ENCODE results near the gene PPP1R14D.
A peak's percentile ranks its signal among the peaks of the same experiment; 100 is the strongest.

Gene PPP1R14D

GRCh38 chr15:40782609-40783227 lies 45.8 kb downstream of the PPP1R14D start:
- no peak for DNase-seq (ENCODE audit: low read depth)
- no peak overlapping the region for H3K4me3 ChIP-seq (ENCODE audit: low read depth, low read length)
- in situ Hi-C loops (cut with HindIII; ENCODE audit: low sequenced_read_pairs) = no loop called here
- TF ChIP-seq CTCF (IDR thresholded peaks at IDR 0.05; ENCODE audit: low read depth, low read length, missing control alignments) = peak; percentile 39

GRCh38 chr15:40776537-40777141 lies 51.9 kb downstream of the PPP1R14D start:
- peak; percentile 49 for DNase-seq (ENCODE audit: low read depth)
- H3K4me3 ChIP-seq (ENCODE audit: low read depth, low read length) = no peak overlapping the region
- TF ChIP-seq CTCF (IDR thresholded peaks at IDR 0.05; ENCODE audit: low read depth, low read length, missing control alignments) = no peak
- in situ Hi-C loops (cut with HindIII; ENCODE audit: low sequenced_read_pairs) = no loop called here

GRCh38 chr15:40775740-40776536 lies 52.6 kb downstream of the PPP1R14D start:
- no peak overlapping the region for H3K4me3 ChIP-seq (ENCODE audit: low read depth, low read length)
- no peak for TF ChIP-seq CTCF (IDR thresholded peaks at IDR 0.05; ENCODE audit: low read depth, low read length, missing control alignments)
- in situ Hi-C loops (cut with HindIII; ENCODE audit: low sequenced_read_pairs) = no loop called here
- no peak for DNase-seq (ENCODE audit: low read depth)

- no peak for DNase-seq (ENCODE audit: low read depth)
- TF ChIP-seq CTCF (IDR thresholded peaks at IDR 0.05; ENCODE audit: low read depth, low read length, missing control alignments) = no peak
- no peak overlapping the region for H3K4me3 ChIP-seq (ENCODE audit: low read depth, low read length)
- in situ Hi-C loops (cut with HindIII; ENCODE audit: low sequenced_read_pairs) = no loop called here
Measured at GRCh38 chr15:40775007-40775406, 53.5 kb downstream of the PPP1R14D start.

- DNase-seq (ENCODE audit: low read depth) = no peak
- no peak overlapping the region for H3K4me3 ChIP-seq (ENCODE audit: low read depth, low read length)
- TF ChIP-seq CTCF (IDR thresholded peaks at IDR 0.05; ENCODE audit: low read depth, low read length, missing control alignments) = no peak
- in situ Hi-C loops (cut with HindIII; ENCODE audit: low sequenced_read_pairs) = no loop called here
Measured at GRCh38 chr15:40773902-40774301, 54.6 kb downstream of the PPP1R14D start.

GRCh38 chr15:40773496-40773895 lies 55.0 kb downstream of the PPP1R14D start:
- in situ Hi-C loops (cut with HindIII; ENCODE audit: low sequenced_read_pairs) = no loop called here
- no peak for TF ChIP-seq CTCF (IDR thresholded peaks at IDR 0.05; ENCODE audit: low read depth, low read length, missing control alignments)
- DNase-seq (ENCODE audit: low read depth) = no peak
- no peak overlapping the region for H3K4me3 ChIP-seq (ENCODE audit: low read depth, low read length)

Data from astrocyte of the cerebellum (primary cell).